ENCODE results near the gene ATP1A3.

Gene ATP1A3

DNA sequence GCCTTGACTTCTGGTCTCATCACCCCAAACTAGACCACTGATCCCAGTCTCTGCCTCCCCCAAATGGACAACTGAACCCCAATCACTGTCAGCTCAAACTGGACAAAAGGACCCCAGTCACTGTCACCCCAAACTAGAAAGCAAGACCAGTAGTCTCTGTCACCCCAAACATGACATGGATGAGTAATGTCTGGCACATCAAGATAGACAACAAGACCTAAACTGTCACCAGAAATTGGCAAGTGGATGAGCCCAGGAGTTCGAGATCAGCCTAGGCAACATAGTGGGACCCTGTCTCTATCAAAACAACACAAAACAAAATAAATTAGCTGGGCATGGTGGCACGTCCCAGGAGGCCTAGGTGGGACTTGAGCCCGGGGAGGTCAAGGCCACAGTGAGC lies 46.9 kb downstream of the ATP1A3 start:
- Histone ChIP-seq H3K18ac (ENCODE audit: low read length) (no peak overlapping the region), H3K9ac (ENCODE audit: low read length) (no peak overlapping the region), H2AFZ (ENCODE audit: insufficient read depth, low read length, poor library complexity) (no peak overlapping the region), H3K23ac (ENCODE audit: low read length) (no peak overlapping the region), H3K36me3 (ENCODE audit: control insufficient read depth in 1 of 2, insufficient read depth in 2 of 2, low read length in 2 of 2) (no peaks in the 10 kb centered on the region), H3K4me3 (ENCODE audit: low read depth, low read length) (no peak overlapping the region), H2BK120ac (ENCODE audit: insufficient read depth, low read length, poor library complexity) (no peak overlapping the region), H2BK12ac (ENCODE audit: low read length) (no peak overlapping the region), H4K8ac (ENCODE audit: low read depth, low read length) (no peak overlapping the region), H4K12ac (ENCODE audit: low read depth, low read length) (no peak overlapping the region), H2AK5ac (ENCODE audit: low read length) (no peak overlapping the region), H3K14ac (ENCODE audit: low read length) (no peak overlapping the region), H4K91ac (ENCODE audit: low read depth, low read length) (no peak overlapping the region), H2BK5ac (ENCODE audit: low read depth, low read length, poor library complexity) (no peak overlapping the region), H3K79me2 (ENCODE audit: control insufficient read depth, insufficient read depth, low read length, poor library complexity) (no peaks in the 10 kb centered on the region), H3K27ac (ENCODE audit: low read depth, low read length) (no peak overlapping the region), H3K79me1 (ENCODE audit: low read length) (no peaks in the 10 kb centered on the region), H3K4me2 (ENCODE audit: low read length) (no peak overlapping the region), H3K27me3 (ENCODE audit: insufficient read depth, low read length) (no peaks in the 10 kb centered on the region), H3K4me1 (ENCODE audit: control insufficient read depth in 1 of 2, insufficient read depth in 2 of 2, low read length in 2 of 2) (peaks cover 0 to 2% of the 10 kb centered on the region in 2 experiments), H3K4ac (ENCODE audit: low read depth, low read length) (no peak overlapping the region), H3K9me3 (ENCODE audit: insufficient read depth, low read depth, low read length) (no peaks in the 10 kb centered on the region)
- no CpG with 5 or more reads among the region's 3 CpGs for WGBS (ENCODE audit: extremely low coverage, insufficient coverage, insufficient read length)
- no peak for DNase-seq

GRCh38 chr19:41945135-41945766 lies 48.8 kb downstream of the ATP1A3 start:
- Histone ChIP-seq H3K79me1 (ENCODE audit: low read length) (no peaks in the 10 kb centered on the region), H3K23ac (ENCODE audit: low read length) (no peak overlapping the region), H2AK5ac (ENCODE audit: low read length) (no peak overlapping the region), H3K27ac (ENCODE audit: low read depth, low read length) (no peak overlapping the region), H2BK120ac (ENCODE audit: insufficient read depth, low read length, poor library complexity) (no peak overlapping the region), H3K18ac (ENCODE audit: low read length) (no peak overlapping the region), H3K27me3 (ENCODE audit: insufficient read depth, low read length) (peaks cover 16% of the 10 kb centered on the region), H3K4me3 (ENCODE audit: low read depth, low read length) (no peak overlapping the region), H3K79me2 (ENCODE audit: control insufficient read depth, insufficient read depth, low read length, poor library complexity) (no peaks in the 10 kb centered on the region), H3K9me3 (ENCODE audit: insufficient read depth, low read depth, low read length) (no peaks in the 10 kb centered on the region), H3K4me1 (ENCODE audit: control insufficient read depth in 1 of 2, insufficient read depth in 2 of 2, low read length in 2 of 2) (no peaks in the 10 kb centered on the region), H4K91ac (ENCODE audit: low read depth, low read length) (no peak overlapping the region), H3K9ac (ENCODE audit: low read length) (no peak overlapping the region), H3K14ac (ENCODE audit: low read length) (no peak overlapping the region), H2BK5ac (ENCODE audit: low read depth, low read length, poor library complexity) (no peak overlapping the region), H3K36me3 (ENCODE audit: control insufficient read depth in 1 of 2, insufficient read depth in 2 of 2, low read length in 2 of 2) (no peaks in the 10 kb centered on the region), H4K12ac (ENCODE audit: low read depth, low read length) (no peak overlapping the region), H2AFZ (ENCODE audit: insufficient read depth, low read length, poor library complexity) (no peak overlapping the region), H3K4ac (ENCODE audit: low read depth, low read length) (no peak overlapping the region), H2BK12ac (ENCODE audit: low read length) (no peak overlapping the region), H3K4me2 (ENCODE audit: low read length) (no peak overlapping the region), H4K8ac (ENCODE audit: low read depth, low read length) (no peak overlapping the region)
- no CpG with 5 or more reads among the region's 8 CpGs for WGBS (ENCODE audit: extremely low coverage, insufficient coverage, insufficient read length)
- DNase-seq: no peak

DNA sequence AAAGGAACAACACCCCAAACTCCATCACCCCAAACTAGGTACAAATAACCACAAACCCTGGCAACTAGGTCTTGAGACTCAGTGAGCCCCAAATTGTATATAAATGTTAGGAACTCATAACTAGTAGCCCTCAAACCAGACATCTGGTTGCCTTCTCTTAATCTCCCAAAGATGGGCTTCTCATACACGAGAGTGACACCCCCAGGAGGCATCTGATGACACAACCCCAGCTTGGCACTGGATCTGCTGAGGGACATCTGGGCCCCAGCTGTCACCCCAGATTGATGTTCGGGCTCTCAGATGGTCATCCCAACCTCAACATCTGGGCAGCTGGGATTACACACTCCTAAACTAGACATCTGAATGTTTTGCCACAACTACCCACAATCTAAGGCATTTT lies 49.7 kb downstream of the ATP1A3 start:
- H3K36me3 ChIP-seq (ENCODE audit: control insufficient read depth in 1 of 2, insufficient read depth in 2 of 2, low read length in 2 of 2): no peaks in the 10 kb centered on the region
- no peak overlapping the region for H3K4me3 ChIP-seq (ENCODE audit: low read depth, low read length)
- no peaks in the 10 kb centered on the region for H3K79me2 ChIP-seq (ENCODE audit: control insufficient read depth, insufficient read depth, low read length, poor library complexity)
- H3K23ac ChIP-seq (ENCODE audit: low read length): no peak overlapping the region
- H3K14ac ChIP-seq (ENCODE audit: low read length): no peak overlapping the region
- no peak overlapping the region for H3K4me2 ChIP-seq (ENCODE audit: low read length)
- H2AK5ac ChIP-seq (ENCODE audit: low read length): no peak overlapping the region
- H3K27me3 ChIP-seq (ENCODE audit: insufficient read depth, low read length): peaks cover 21% of the 10 kb centered on the region
- H3K79me1 ChIP-seq (ENCODE audit: low read length): no peaks in the 10 kb centered on the region
- no peak overlapping the region for H3K27ac ChIP-seq (ENCODE audit: low read depth, low read length)
- H4K8ac ChIP-seq (ENCODE audit: low read depth, low read length): no peak overlapping the region
- no peak overlapping the region for H2BK120ac ChIP-seq (ENCODE audit: insufficient read depth, low read length, poor library complexity)
- no peak overlapping the region for H3K4ac ChIP-seq (ENCODE audit: low read depth, low read length)
- no peak overlapping the region for H4K12ac ChIP-seq (ENCODE audit: low read depth, low read length)
- no CpG with 5 or more reads among the region's 2 CpGs for WGBS (ENCODE audit: extremely low coverage, insufficient coverage, insufficient read length)
- no peak overlapping the region for H2BK5ac ChIP-seq (ENCODE audit: low read depth, low read length, poor library complexity)
- H3K9me3 ChIP-seq (ENCODE audit: insufficient read depth, low read depth, low read length): no peaks in the 10 kb centered on the region
- H2BK12ac ChIP-seq (ENCODE audit: low read length): no peak overlapping the region
- no peak for DNase-seq
- H3K4me1 ChIP-seq (ENCODE audit: control insufficient read depth in 1 of 2, insufficient read depth in 2 of 2, low read length in 2 of 2): peaks cover 3 to 4% of the 10 kb centered on the region in 2 experiments
- H2AFZ ChIP-seq (ENCODE audit: insufficient read depth, low read length, poor library complexity): no peak overlapping the region
- no peak overlapping the region for H3K9ac ChIP-seq (ENCODE audit: low read length)
- H3K18ac ChIP-seq (ENCODE audit: low read length): no peak overlapping the region
- H4K91ac ChIP-seq (ENCODE audit: low read depth, low read length): no peak overlapping the region

DNA sequence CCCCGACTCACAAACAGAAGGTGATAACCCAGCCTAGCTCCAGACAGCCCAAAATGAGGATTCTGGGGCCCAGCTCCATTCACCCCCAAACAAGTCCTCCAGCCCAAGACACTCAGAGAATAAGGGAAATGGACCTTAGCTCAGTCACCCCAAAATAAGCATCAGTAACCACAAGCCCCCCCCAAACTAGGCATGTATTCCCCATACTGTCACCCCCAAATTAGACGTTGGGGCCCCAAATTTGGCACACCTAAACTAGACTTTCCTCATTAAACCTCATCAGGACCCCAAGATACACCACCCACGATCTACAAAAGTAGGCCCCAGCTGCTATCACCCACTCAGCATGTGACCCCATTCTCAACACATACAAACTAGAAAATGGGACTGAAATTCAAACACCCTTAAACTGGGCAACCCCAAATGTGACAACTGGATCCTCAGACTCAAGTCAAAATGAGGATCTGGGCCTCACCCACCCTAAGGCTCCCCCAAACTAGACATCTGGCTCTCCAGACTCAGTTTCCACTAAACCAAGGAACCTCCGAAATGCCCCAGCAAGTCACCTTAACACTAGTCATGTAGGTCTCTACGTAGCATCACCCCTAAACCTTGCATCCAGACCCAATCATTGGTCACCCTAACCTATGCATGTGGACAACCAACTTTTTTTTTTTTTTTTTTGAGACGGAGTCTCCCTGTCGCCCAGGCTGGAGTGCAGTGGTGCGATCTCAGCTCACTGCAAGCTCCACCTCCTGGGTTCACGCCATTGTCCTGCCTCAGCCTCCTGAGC lies 52.4 kb downstream of the ATP1A3 start:
- Histone ChIP-seq H3K27me3 (ENCODE audit: insufficient read depth, low read length) (peaks cover 24% of the 10 kb centered on the region), H3K4ac (ENCODE audit: low read depth, low read length) (no peak overlapping the region), H3K9ac (ENCODE audit: low read length) (no peak overlapping the region), H3K14ac (ENCODE audit: low read length) (no peak overlapping the region), H2BK120ac (ENCODE audit: insufficient read depth, low read length, poor library complexity) (no peak overlapping the region), H3K4me2 (ENCODE audit: low read length) (no peak overlapping the region), H3K79me1 (ENCODE audit: low read length) (no peaks in the 10 kb centered on the region), H2AK5ac (ENCODE audit: low read length) (no peak overlapping the region), H4K91ac (ENCODE audit: low read depth, low read length) (no peak overlapping the region), H4K12ac (ENCODE audit: low read depth, low read length) (no peak overlapping the region), H2BK12ac (ENCODE audit: low read length) (no peak overlapping the region), H2BK5ac (ENCODE audit: low read depth, low read length, poor library complexity) (no peak overlapping the region), H3K23ac (ENCODE audit: low read length) (no peak overlapping the region), H3K27ac (ENCODE audit: low read depth, low read length) (no peak overlapping the region), H3K79me2 (ENCODE audit: control insufficient read depth, insufficient read depth, low read length, poor library complexity) (no peaks in the 10 kb centered on the region), H3K9me3 (ENCODE audit: insufficient read depth, low read depth, low read length) (no peaks in the 10 kb centered on the region), H3K4me1 (ENCODE audit: control insufficient read depth in 1 of 2, insufficient read depth in 2 of 2, low read length in 2 of 2) (peaks cover 3 to 4% of the 10 kb centered on the region in 2 experiments), H3K18ac (ENCODE audit: low read length) (no peak overlapping the region), H3K36me3 (ENCODE audit: control insufficient read depth in 1 of 2, insufficient read depth in 2 of 2, low read length in 2 of 2) (no peaks in the 10 kb centered on the region), H4K8ac (ENCODE audit: low read depth, low read length) (no peak overlapping the region), H2AFZ (ENCODE audit: insufficient read depth, low read length, poor library complexity) (no peak overlapping the region), H3K4me3 (ENCODE audit: low read depth, low read length) (no peak overlapping the region)
- no CpG with 5 or more reads among the region's 9 CpGs for WGBS (ENCODE audit: extremely low coverage, insufficient coverage, insufficient read length)
- no peak for DNase-seq

Measured in trophoblast cell (in vitro differentiated cells and primary cell).